ENCODE data around the gene CD300C. TPM values are rescaled to one million over a fixed set of nuclear protein-coding genes. Genes with fewer than 3 reads are reported as not detected.

The CD300C gene
- total RNA-seq, 2 experiments from 2014 or later = 0.14 TPM; not detected in 1

GRCh38 chr17:74555427-74555940, 9.6 kb upstream of the CD300C start:
- Mint-ChIP-seq H3K27me3 (no peaks in the 10 kb centered on the region), H3K4me3 (no peak overlapping the region), H3K9me3 (no peaks in the 10 kb centered on the region), H3K27ac (no peak overlapping the region), H3K36me3 (no peaks in the 10 kb centered on the region), H3K4me1 (ENCODE audit: low read depth) (peaks cover 4% of the 10 kb centered on the region)
- POLR2A ChIA-PET = no interaction called here
- no peak for DNase-seq
- intact Hi-C loops (cut with micrococcal nuclease) = no loop called here
- CTCF ChIA-PET = no interaction called here

- no peak overlapping the region for H3K4me3 Mint-ChIP-seq
- no peak for DNase-seq
- intact Hi-C loops (cut with micrococcal nuclease) = no loop called here
- peaks cover 4% of the 10 kb centered on the region for H3K4me1 Mint-ChIP-seq (ENCODE audit: low read depth)
- ChIA-PET CTCF (no interaction called here), POLR2A (no interaction called here)
- peaks cover 3% of the 10 kb centered on the region for H3K27me3 Mint-ChIP-seq
- H3K36me3 Mint-ChIP-seq = no peaks in the 10 kb centered on the region
- no peak overlapping the region for H3K27ac Mint-ChIP-seq
- H3K9me3 Mint-ChIP-seq = no peaks in the 10 kb centered on the region
Measured at GRCh38 chr17:74554909-74555308, 9.0 kb upstream of the CD300C start.

- H3K4me1 Mint-ChIP-seq (ENCODE audit: low read depth) = peaks cover 6% of the 10 kb centered on the region
Measured at GRCh38 chr17:74552037-74552436, 6.1 kb upstream of the CD300C start.

DNA sequence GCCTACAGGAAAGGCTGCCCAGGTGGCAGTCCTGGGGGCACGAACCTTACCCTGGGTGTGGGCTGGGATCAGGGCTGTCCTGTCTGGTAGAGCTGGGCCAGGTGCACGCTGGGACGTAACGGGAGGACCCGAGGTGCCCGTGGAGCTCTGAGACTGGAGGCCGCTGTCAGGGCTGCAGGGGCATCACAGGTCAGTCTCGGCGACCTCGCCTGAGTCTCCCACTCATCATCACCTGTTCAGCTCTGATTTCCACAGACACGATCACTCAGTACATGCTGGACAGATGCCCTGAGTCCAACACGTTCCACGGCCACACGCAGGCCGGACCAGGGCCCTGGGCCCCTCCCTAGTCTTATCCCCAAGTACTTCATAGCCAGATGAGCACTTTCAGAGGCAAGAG, 4.7 kb upstream of the CD300C start:
- ChIA-PET POLR2A (no interaction called here), CTCF (no interaction called here)
- Mint-ChIP-seq H3K4me3 (no peak overlapping the region), H3K27me3 (peaks cover 7% of the 10 kb centered on the region), H3K27ac (no peak overlapping the region), H3K36me3 (no peaks in the 10 kb centered on the region), H3K9me3 (no peaks in the 10 kb centered on the region), H3K4me1 (ENCODE audit: low read depth) (peaks cover 6% of the 10 kb centered on the region)
- no peak for DNase-seq
- intact Hi-C loops (cut with micrococcal nuclease) = no loop called here

More at GRCh38 chr17:74552037-74552436, 6.1 kb upstream of the CD300C start:
- H3K27ac Mint-ChIP-seq = no peak overlapping the region
- no peak for DNase-seq
- CTCF ChIA-PET = no interaction called here
- peaks cover 7% of the 10 kb centered on the region for H3K27me3 Mint-ChIP-seq
- intact Hi-C loops (cut with micrococcal nuclease) = no loop called here
- no peak overlapping the region for H3K4me3 Mint-ChIP-seq
- no peaks in the 10 kb centered on the region for H3K9me3 Mint-ChIP-seq
- H3K36me3 Mint-ChIP-seq = no peaks in the 10 kb centered on the region
- POLR2A ChIA-PET = no interaction called here

DNA sequence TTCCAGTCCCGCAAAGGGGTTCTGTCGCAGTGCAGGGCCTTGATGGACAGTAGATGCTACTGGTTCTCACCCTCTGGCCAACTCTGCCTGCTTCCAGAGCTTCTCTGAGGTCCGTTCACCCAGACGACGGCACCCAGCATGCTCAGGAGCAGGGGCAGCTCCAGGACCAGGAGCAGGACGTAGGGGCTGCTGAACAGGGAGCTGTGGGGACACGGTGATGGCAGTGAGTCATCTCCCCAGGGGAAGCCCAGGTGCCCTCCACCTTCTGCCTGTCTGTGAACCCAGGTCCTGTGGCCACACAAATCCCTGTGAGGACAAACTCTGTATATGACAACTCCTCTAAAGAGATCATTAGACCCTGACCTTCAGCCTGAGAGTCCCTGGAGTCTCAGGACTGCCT, 3.4 kb upstream of the CD300C start:
- DNase-seq = no peak

DNA sequence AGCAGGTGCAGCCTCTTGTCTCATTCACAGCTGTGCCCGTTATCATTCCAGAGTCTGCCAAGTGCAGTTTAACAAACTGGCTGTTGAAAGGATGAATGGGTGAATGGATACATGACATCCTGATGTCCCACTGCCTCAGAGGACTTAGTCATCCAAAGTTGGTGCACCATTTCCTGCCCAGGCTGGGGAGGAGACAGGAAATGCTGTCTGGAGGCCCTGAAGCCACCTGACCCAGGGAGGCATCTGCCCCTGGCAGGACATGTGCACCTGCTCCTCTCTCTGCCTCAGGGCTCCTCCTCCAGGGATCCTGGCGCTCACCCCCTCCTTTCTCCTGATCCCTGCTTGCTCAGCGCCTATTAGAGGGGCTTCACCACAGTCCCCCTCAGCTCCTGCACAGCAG, 1.8 kb upstream of the CD300C start:
- intact Hi-C loops (cut with micrococcal nuclease) = no loop called here
- Mint-ChIP-seq H3K4me3 (no peak overlapping the region), H3K4me1 (ENCODE audit: low read depth) (peaks cover 6% of the 10 kb centered on the region), H3K27me3 (peaks cover 7% of the 10 kb centered on the region), H3K36me3 (no peaks in the 10 kb centered on the region), H3K27ac (no peak overlapping the region), H3K9me3 (no peaks in the 10 kb centered on the region)
- CTCF ChIA-PET = no interaction called here
- POLR2A ChIA-PET = no interaction called here
- DNase-seq = peak; percentile 55

More for the DNA sequence above, 3.4 kb upstream of the CD300C start:
- Mint-ChIP-seq H3K4me3 (no peak overlapping the region), H3K9me3 (no peaks in the 10 kb centered on the region), H3K27ac (no peak overlapping the region), H3K4me1 (ENCODE audit: low read depth) (peaks cover 6% of the 10 kb centered on the region), H3K36me3 (no peaks in the 10 kb centered on the region), H3K27me3 (peaks cover 7% of the 10 kb centered on the region)
- intact Hi-C loops (cut with micrococcal nuclease) = no loop called here
- ChIA-PET POLR2A (no interaction called here), CTCF (no interaction called here)

GRCh38 chr17:74547264-74547663, 1.3 kb upstream of the CD300C start:
- peaks cover 6% of the 10 kb centered on the region for H3K4me1 Mint-ChIP-seq (ENCODE audit: low read depth)
- intact Hi-C loops (cut with micrococcal nuclease) = no loop called here
- H3K9me3 Mint-ChIP-seq = no peaks in the 10 kb centered on the region
- no peak for DNase-seq
- ChIA-PET CTCF (no interaction called here), POLR2A (no interaction called here)
- H3K27me3 Mint-ChIP-seq = peaks cover 7% of the 10 kb centered on the region
- H3K36me3 Mint-ChIP-seq = no peaks in the 10 kb centered on the region
- no peak overlapping the region for H3K27ac Mint-ChIP-seq
- H3K4me3 Mint-ChIP-seq = no peak overlapping the region

DNA sequence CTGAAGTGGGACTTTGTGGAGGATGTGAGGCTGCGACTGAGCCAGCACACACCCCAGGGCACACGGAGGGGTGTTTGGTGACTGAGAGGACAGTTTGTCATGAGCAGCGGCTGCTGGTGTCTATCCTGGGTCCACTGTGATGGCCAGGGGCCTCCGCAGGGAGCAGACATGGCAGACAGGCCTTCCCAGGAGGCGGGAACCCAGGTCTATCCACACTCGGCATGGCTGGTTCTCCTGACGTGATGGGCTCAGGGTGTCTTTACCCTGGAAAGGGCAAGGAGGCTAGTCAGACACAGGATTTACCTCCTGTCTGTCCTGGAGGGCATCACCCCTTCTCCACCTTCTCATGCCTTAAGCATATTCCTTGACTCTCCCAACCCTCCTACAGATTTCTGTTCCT, 671 bp upstream of the CD300C start:
- peaks cover 6% of the 10 kb centered on the region for H3K4me1 Mint-ChIP-seq (ENCODE audit: low read depth)
- intact Hi-C loops (cut with micrococcal nuclease) = no loop called here
- POLR2A ChIA-PET = no interaction called here
- H3K9me3 Mint-ChIP-seq = no peaks in the 10 kb centered on the region
- no peak overlapping the region for H3K4me3 Mint-ChIP-seq
- H3K27me3 Mint-ChIP-seq = peaks cover 7% of the 10 kb centered on the region
- CTCF ChIA-PET = no interaction called here
- H3K27ac Mint-ChIP-seq = no peak overlapping the region
- no peaks in the 10 kb centered on the region for H3K36me3 Mint-ChIP-seq
- no peak for DNase-seq

GRCh38 chr17:74544991-74545842, 698 bp downstream of the CD300C start:
- ChIA-PET CTCF (interaction anchor here (0.5 kb wide), 1 partner anchor 166 kb away, joined by 4 read pairs; no protein-coding TSS in a partner anchor), POLR2A (no interaction called here)
- no peak overlapping the region for H3K27ac Mint-ChIP-seq
- no peak overlapping the region for H3K4me3 Mint-ChIP-seq
- no peaks in the 10 kb centered on the region for H3K36me3 Mint-ChIP-seq
- DNase-seq = no peak
- intact Hi-C loops (cut with micrococcal nuclease) = no loop called here
- peaks cover 7% of the 10 kb centered on the region for H3K27me3 Mint-ChIP-seq
- H3K9me3 Mint-ChIP-seq = no peaks in the 10 kb centered on the region
- peaks cover 6% of the 10 kb centered on the region for H3K4me1 Mint-ChIP-seq (ENCODE audit: low read depth)

DNA sequence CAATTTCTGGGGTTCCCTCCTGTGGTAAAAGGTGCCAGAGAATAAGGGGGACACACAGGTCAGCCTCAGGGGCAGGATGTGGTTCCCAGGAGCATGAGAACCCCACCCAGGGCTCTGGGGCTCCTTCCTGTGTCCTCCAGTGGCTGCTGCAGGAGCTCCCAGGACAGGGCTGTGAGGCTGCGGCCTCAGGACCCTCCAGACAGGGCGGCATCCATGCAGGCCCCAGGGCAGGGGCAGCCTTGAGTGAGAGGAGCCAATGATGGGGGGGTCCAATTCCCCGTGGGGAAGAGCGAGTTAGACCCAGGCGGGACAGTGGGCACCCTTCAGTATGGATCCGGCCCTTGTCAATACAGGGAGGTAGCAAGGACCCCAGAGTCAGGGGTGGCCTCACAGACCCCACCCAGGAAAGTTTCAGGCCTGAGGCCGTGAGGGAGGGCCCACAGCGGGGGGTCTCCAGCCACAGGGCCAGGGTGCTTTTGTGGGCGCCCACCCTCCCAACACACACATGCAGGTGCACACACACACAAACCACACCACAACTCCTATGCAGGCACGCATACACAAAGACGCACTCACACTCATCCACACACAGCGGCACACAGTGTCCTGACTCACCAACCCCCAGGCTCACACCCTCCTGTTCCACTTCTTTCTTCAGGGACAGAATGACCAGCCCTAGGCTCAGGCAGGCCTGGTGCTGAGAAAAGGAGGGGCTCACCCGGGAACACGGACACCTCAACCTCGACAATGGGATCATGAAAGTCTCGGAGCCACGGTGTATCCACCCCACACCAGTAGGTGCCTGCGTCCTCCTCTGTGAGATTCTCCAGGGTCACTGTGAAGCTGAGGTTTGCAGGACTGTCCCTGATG, 1.8 kb downstream of the CD300C start:
- no peak for DNase-seq
- Mint-ChIP-seq H3K36me3 (no peaks in the 10 kb centered on the region), H3K9me3 (no peaks in the 10 kb centered on the region), H3K4me3 (no peak overlapping the region), H3K27ac (no peak overlapping the region), H3K4me1 (ENCODE audit: low read depth) (peaks cover 6% of the 10 kb centered on the region), H3K27me3 (peaks cover 5% of the 10 kb centered on the region)
- intact Hi-C loops (cut with micrococcal nuclease) = no loop called here
- CTCF ChIA-PET = no interaction called here
- POLR2A ChIA-PET = no interaction called here

- H3K4me3 Mint-ChIP-seq = no peak overlapping the region
- H3K36me3 Mint-ChIP-seq = no peaks in the 10 kb centered on the region
- no peak overlapping the region for H3K27ac Mint-ChIP-seq
- peaks cover 6% of the 10 kb centered on the region for H3K4me1 Mint-ChIP-seq (ENCODE audit: low read depth)
- ChIA-PET POLR2A (no interaction called here), CTCF (no interaction called here)
- peaks cover 2% of the 10 kb centered on the region for H3K27me3 Mint-ChIP-seq
- H3K9me3 Mint-ChIP-seq = no peaks in the 10 kb centered on the region
- no peak for DNase-seq
- intact Hi-C loops (cut with micrococcal nuclease) = no loop called here
Measured at GRCh38 chr17:74543406-74543805, 2.5 kb downstream of the CD300C start.

GRCh38 chr17:74542727-74543383, 3.1 kb downstream of the CD300C start:
- intact Hi-C loops (cut with micrococcal nuclease) = no loop called here
- peaks cover 2% of the 10 kb centered on the region for H3K27me3 Mint-ChIP-seq
- H3K4me1 Mint-ChIP-seq (ENCODE audit: low read depth) = peaks cover 2% of the 10 kb centered on the region
- no peaks in the 10 kb centered on the region for H3K9me3 Mint-ChIP-seq
- H3K27ac Mint-ChIP-seq = no peak overlapping the region
- POLR2A ChIA-PET = no interaction called here
- DNase-seq = no peak
- CTCF ChIA-PET = interaction anchor here (1.3 kb wide), 1 partner anchor 13 kb away, joined by 3 read pairs; no protein-coding TSS in a partner anchor
- H3K4me3 Mint-ChIP-seq = no peak overlapping the region
- no peaks in the 10 kb centered on the region for H3K36me3 Mint-ChIP-seq

Data from activated CD4-positive, alpha-beta memory T cell treated with anti-CD3 and anti-CD28 coated beads for 36 hours (primary cell).